Stimulated activated CD8-positive, alpha-beta memory T cell treated with anti-CD3 and anti-CD28 coated beads, Interleukin-12 subunit alpha, Interleukin-12 subunit beta, amount 100 ng/mL, for 24 hours (primary cell): ENCODE results near the gene WIPI1.
"Not testable (repeated sequence)": the region's sequence is repeated elsewhere in the genome, so short reads cannot be mapped to it uniquely, and the experiment has no call there.

Experiments
- DNase-seq: peaks from one replicate; pipeline ENCODE4 v3.0.0-alpha.2; 2020; ENCODE audit errors: extremely low read depth

WIPI1 gene

GRCh38 chr17:68413597-68414560 is 43.4 kb downstream of the WIPI1 start:
- not testable (repeated sequence) for DNase-seq

GRCh38 chr17:68407656-68408055 is 49.6 kb downstream of the WIPI1 start:
- not testable (repeated sequence) for DNase-seq

- not testable (repeated sequence) for DNase-seq
These were observed 53.5 kb downstream of the WIPI1 start for GRCh38 chr17:68403837-68404236.

- DNase-seq: no peak
These were observed 54.2 kb downstream of the WIPI1 start for GRCh38 chr17:68403122-68403521.

- no peak for DNase-seq
These were observed 56.0 kb downstream of the WIPI1 start for GRCh38 chr17:68401288-68401687.

GRCh38 chr17:68400404-68400735 is 56.9 kb downstream of the WIPI1 start:
- no peak for DNase-seq

GRCh38 chr17:68399638-68400403 is 57.5 kb downstream of the WIPI1 start:
- no peak for DNase-seq

- DNase-seq: no peak
These were observed 58.3 kb downstream of the WIPI1 start for GRCh38 chr17:68398691-68399637.

- DNase-seq: no peak
These were observed 60.2 kb downstream of the WIPI1 start for GRCh38 chr17:68397108-68397536.

- DNase-seq: no peak
These were observed 60.8 kb downstream of the WIPI1 start for GRCh38 chr17:68396226-68397107.

- DNase-seq: no peak
These were observed 62.5 kb downstream of the WIPI1 start for GRCh38 chr17:68394608-68395331.

GRCh38 chr17:68391561-68392268 is 65.6 kb downstream of the WIPI1 start:
- no peak for DNase-seq

GRCh38 chr17:68390888-68391545 is 66.3 kb downstream of the WIPI1 start:
- no peak for DNase-seq

- no peak for DNase-seq
These were observed 68.3 kb downstream of the WIPI1 start for GRCh38 chr17:68389041-68389440.

GRCh38 chr17:68387435-68388218 is 69.7 kb downstream of the WIPI1 start:
- no peak for DNase-seq

GRCh38 chr17:68385490-68386215 is 71.6 kb downstream of the WIPI1 start:
- DNase-seq: no peak

- no peak for DNase-seq
These were observed 72.4 kb downstream of the WIPI1 start for GRCh38 chr17:68384941-68385340.
